Heart left ventricle (tissue), 16 donors: Measurements from ENCODE around the gene LCE2D. TPM values are rescaled to one million over a fixed set of nuclear protein-coding genes. Genes with fewer than 3 reads are reported as not detected.

Experiments used
- ATAC-seq, 4 donors: fragments of 200-7000 bp; cut with Tn5 transposase; one replicate each; pipeline ENCODE4 v1.9.1; 2020 to 2022; ENCODE audit warnings: moderate library complexity in 4 of 4, mild to moderate bottlenecking in 3 of 4, moderate number of reproducible peaks in 1 of 4
- DNase-seq, 5 donors: peaks; one replicate each; pipeline ENCODE4 v3.0.0-alpha.2; 2020
- H3K27ac ChIP-seq, 12 donors: fragments of 200-600 bp; sonication (generic) in 4 of 12; one replicate each; pipeline versions ENCODE4 v1.5.0 to v1.8.0; 2016 to 2022; ENCODE audit warnings: mild to moderate bottlenecking in 2 of 12
- H3K27me3 ChIP-seq, 9 donors: fragments of 200-600 bp; sonication (generic) in 2 of 9; one replicate each; pipeline versions ENCODE4 v1.5.1 to v1.8.0; 2016 to 2022; ENCODE audit warnings: mild to moderate bottlenecking in 3 of 9
- H3K36me3 ChIP-seq, 9 donors: fragments of 200-600 bp; sonication (generic) in 2 of 9; one replicate each; pipeline versions ENCODE4 v1.5.0 to v1.8.0; 2018 to 2022; ENCODE audit warnings: mild to moderate bottlenecking in 2 of 9
- H3K4me1 ChIP-seq, 12 donors: fragments of 200-600 bp; sonication (generic) in 4 of 12; one replicate each; pipeline versions ENCODE4 v1.5.0 to v1.8.0; 2016 to 2022; ENCODE audit warnings: mild to moderate bottlenecking in 3 of 12
- H3K4me3 ChIP-seq, 12 donors: fragments of 200-600 bp; sonication (generic) in 4 of 12; one replicate each; pipeline versions ENCODE4 v1.5.0 to v1.8.0; 2017 to 2022; ENCODE audit warnings: mild to moderate bottlenecking in 9 of 12, moderate library complexity in 4 of 12
- H3K9me3 ChIP-seq, 12 donors: fragments of 200-600 bp; sonication (generic) in 4 of 12; one replicate each; pipeline versions ENCODE4 v1.5.0 to v1.8.0; 2016 to 2022; ENCODE audit warnings: mild to moderate bottlenecking in 1 of 12
- POLR2A ChIP-seq, 2 donors: fragments of 450-650 bp; IDR thresholded peaks; one replicate each; pipeline ENCODE4 v1.6.1; 2017; ENCODE audit warnings: antibody characterized with exemption in 2 of 2, mild to moderate bottlenecking in 2 of 2, moderate library complexity in 2 of 2
- WGBS, 4 donors: extraction: QIAGEN DNeasy Blood & Tissue Kit in 2 of 4; methylation state at CpG; one replicate each; pipeline versions ENCODE4 v1.1.5 to v1.1.7; 2013 to 2018; 5-methylcytosine and 5-hydroxymethylcytosine counted together
- intact Hi-C, 10 donors: fragments of 100-400 bp; cut with DNase I; formaldehyde crosslinking; loops; one replicate each; pipeline versions ENCODE4 v1.11.1 to v1.14.2; 2022
- polyA plus RNA-seq, 2 donors: library from polyadenylated mRNA; stranded (reverse); fragments of 200-250 nt; gene quantifications; one replicate each; pipeline ENCODE4 v1.2.3, GENCODE V29; 2013
- total RNA-seq, 9 donors: library from RNA; depleted of rRNA in 2 of 9; stranded (reverse); fragments of >200 nt in 2 of 9; fragmentation: NEBNext Ultra II Directional in 3 of 9; extraction: Animal tissue kit (Norgen Biotek cat#: 25700) in 3 of 9; gene quantifications; one replicate each; pipeline versions ENCODE4 v1.1.0 to v1.2.4, GENCODE V29; 2016 to 2023
- TF ChIP-seq, protein P1 (sequence below), 12 donors: fragments of 200-600 bp; sonication (generic) in 4 of 12; IDR thresholded peaks; one replicate each; pipeline versions ENCODE4 v1.5.0 to v1.8.0; 2018 to 2022; ENCODE audit warnings: antibody characterized with exemption in 12 of 12, mild to moderate bottlenecking in 5 of 12
- donor health status: ischemic (EF 13 %, LVEDD 7.1; RV severe dilation, severe dysfunction).
- donor health status: healthy with polysubstance abuse.
- donor health status: DM: no; HTN: yes; CAD: no.
- donor health status: DM: no; HTN: no; CAD: no.
- donor health status: ischemic (EF 25% LVEDD 6.9; RV normal size, moderate dysfunction).
- donor health status: ischemic (EF 25% LVEDD 5.7; RV mildly dilated, moderate dysfunction).
- donor health status: healthy.
- donor health status: DM: yes; HTN: yes; CAD: no.
- donor health status: ischemic (EF 35%, LVEDD 5.7; RV mildly dilated, moderate dysfunction).
- donor health status: nonischemic (EF 11% LVEDD 7.7; RV severe dilation, severe dysfunction).
- donor health status: DM: yes; HTN: yes; CAD: no.
- donor health status: PGD.
- donor health status: ischemic (EF 29% LVEDD 5.4; RV normal size, mild dysfunction).
- donor health status: nonischemic (EF 23%, LVEDD 6.1; RV moderate dilation, normal function).

The LCE2D gene
- total and polyA plus RNA-seq, 11 donors, result not detected

- H3K4me1 ChIP-seq, result no peaks in the 10 kb centered on the region
- DNase-seq (no peak), ATAC-seq (no peak)
- no peak overlapping the region for H3K4me3 ChIP-seq
- no peak overlapping the region for H3K27ac ChIP-seq
- peaks cover 0 to 6% (median 0%) of the 10 kb centered on the region in 9 donors for H3K27me3 ChIP-seq
- H3K36me3 ChIP-seq, result no peaks in the 10 kb centered on the region
- 56 to 66% (median 61%) methylated on average over 3 of the region's 3 CpGs for WGBS, 4 donors
- intact Hi-C loops, result no loop called here
- H3K9me3 ChIP-seq, result peaks cover 0 to 6% (median 0%) of the 10 kb centered on the region in 12 donors
- TF ChIP-seq, protein P1, sequence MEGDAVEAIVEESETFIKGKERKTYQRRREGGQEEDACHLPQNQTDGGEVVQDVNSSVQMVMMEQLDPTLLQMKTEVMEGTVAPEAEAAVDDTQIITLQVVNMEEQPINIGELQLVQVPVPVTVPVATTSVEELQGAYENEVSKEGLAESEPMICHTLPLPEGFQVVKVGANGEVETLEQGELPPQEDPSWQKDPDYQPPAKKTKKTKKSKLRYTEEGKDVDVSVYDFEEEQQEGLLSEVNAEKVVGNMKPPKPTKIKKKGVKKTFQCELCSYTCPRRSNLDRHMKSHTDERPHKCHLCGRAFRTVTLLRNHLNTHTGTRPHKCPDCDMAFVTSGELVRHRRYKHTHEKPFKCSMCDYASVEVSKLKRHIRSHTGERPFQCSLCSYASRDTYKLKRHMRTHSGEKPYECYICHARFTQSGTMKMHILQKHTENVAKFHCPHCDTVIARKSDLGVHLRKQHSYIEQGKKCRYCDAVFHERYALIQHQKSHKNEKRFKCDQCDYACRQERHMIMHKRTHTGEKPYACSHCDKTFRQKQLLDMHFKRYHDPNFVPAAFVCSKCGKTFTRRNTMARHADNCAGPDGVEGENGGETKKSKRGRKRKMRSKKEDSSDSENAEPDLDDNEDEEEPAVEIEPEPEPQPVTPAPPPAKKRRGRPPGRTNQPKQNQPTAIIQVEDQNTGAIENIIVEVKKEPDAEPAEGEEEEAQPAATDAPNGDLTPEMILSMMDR (IDR thresholded peaks at IDR 0.05), result no peak
- TF ChIP-seq POLR2A (IDR thresholded peaks at IDR 0.05), result no peak
Observed at GRCh38 chr1:152643945-152644344, 19.2 kb upstream of the LCE2D start.

GRCh38 chr1:152645146-152645545, 18.0 kb upstream of the LCE2D start:
- Histone ChIP-seq H3K9me3 (no peaks in the 10 kb centered on the region), H3K27ac (no peak overlapping the region), H3K27me3 (peaks cover 0 to 6% (median 0%) of the 10 kb centered on the region in 9 donors), H3K36me3 (no peaks in the 10 kb centered on the region), H3K4me1 (no peaks in the 10 kb centered on the region), H3K4me3 (no peak overlapping the region)
- no peak for TF ChIP-seq POLR2A (IDR thresholded peaks at IDR 0.05)
- TF ChIP-seq, protein P1 (IDR thresholded peaks at IDR 0.05), result no peak
- intact Hi-C loops, result no loop called here
- WGBS, 4 donors, result 34 to 46% (median 42%) methylated on average over 3 of the region's 3 CpGs
- no peak for ATAC-seq
- DNase-seq, result no peak

DNA sequence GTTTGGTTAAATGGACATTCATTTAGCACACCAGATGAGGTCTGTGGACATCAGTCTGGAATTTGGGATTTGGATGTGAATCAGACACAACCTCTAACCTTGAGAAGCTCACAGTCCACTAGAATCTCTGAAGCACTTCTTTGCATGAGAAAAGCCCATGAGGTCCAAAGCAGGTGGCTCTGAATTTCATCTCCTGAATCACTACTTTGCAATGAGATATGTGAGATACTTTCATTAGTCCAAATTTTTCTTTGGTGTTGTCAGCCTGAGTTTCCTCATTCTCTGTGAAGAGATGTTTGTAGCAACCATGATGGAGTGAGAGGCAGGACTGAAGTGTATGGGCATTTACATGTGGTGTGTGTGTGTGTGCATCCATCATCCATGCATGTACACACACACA, 16.5 kb upstream of the LCE2D start:
- Histone ChIP-seq H3K36me3 (no peaks in the 10 kb centered on the region), H3K27ac (no peak overlapping the region), H3K4me3 (no peak overlapping the region), H3K4me1 (no peaks in the 10 kb centered on the region), H3K9me3 (no peaks in the 10 kb centered on the region), H3K27me3 (peaks cover 0 to 9% (median 0%) of the 10 kb centered on the region in 9 donors)
- ATAC-seq (no peak), DNase-seq (no peak)
- TF ChIP-seq POLR2A (IDR thresholded peaks at IDR 0.05), result no peak
- TF ChIP-seq, protein P1 (IDR thresholded peaks at IDR 0.05), result no peak
- intact Hi-C loops, result no loop called here

GRCh38 chr1:152654110-152654509, 9.1 kb upstream of the LCE2D start:
- Histone ChIP-seq H3K27ac (no peak overlapping the region), H3K4me3 (no peak overlapping the region), H3K4me1 (no peaks in the 10 kb centered on the region), H3K9me3 (no peaks in the 10 kb centered on the region), H3K27me3 (peaks cover 0 to 7% (median 0%) of the 10 kb centered on the region in 9 donors), H3K36me3 (no peaks in the 10 kb centered on the region)
- TF ChIP-seq, protein P1 (IDR thresholded peaks at IDR 0.05), result peak in 10 of 12 donors; percentile 19 to 61 (median 40)
- no peak for TF ChIP-seq POLR2A (IDR thresholded peaks at IDR 0.05)
- WGBS, 4 donors, result 26 to 29% (median 27%) methylated on average over 10 of the region's 10 CpGs
- intact Hi-C loops, result loop anchor here in 2 of 10 donors (10.0 kb wide), 1 partner anchor 571 kb away; no protein-coding TSS in a partner anchor
- DNase-seq (no peak), ATAC-seq (no peak)
